IPS-20b (cell line): ENCODE measurements around the gene AP1G2.
"Not testable (repeated sequence)": the region's sequence is repeated elsewhere in the genome, so short reads cannot be mapped to it uniquely, and the experiment has no call there.

Experiments used
- H3K27ac ChIP-seq: one replicate; pipeline ENCODE4 v1.5.1; 2013; ENCODE audit warnings: low read length
- H3K27me3 ChIP-seq: 2 replicates; pipeline ENCODE4 v1.6.1; 2013; ENCODE audit warnings: mild to moderate bottlenecking, low read length, inconsistent platforms; ENCODE audit not compliant: insufficient read depth
- H3K36me3 ChIP-seq: 2 replicates; pipeline ENCODE4 v1.6.1; 2013; ENCODE audit warnings: low read depth, mild to moderate bottlenecking, inconsistent platforms, low read length, moderate library complexity; ENCODE audit not compliant: insufficient read depth
- H3K4me1 ChIP-seq: 2 replicates; pipeline ENCODE4 v1.6.1; 2013; ENCODE audit warnings: mild to moderate bottlenecking, control low read depth, inconsistent platforms, low read length, moderate library complexity; ENCODE audit not compliant: insufficient read depth
- H3K4me3 ChIP-seq: 2 replicates; pipeline ENCODE4 v1.5.1; 2013; ENCODE audit warnings: mild to moderate bottlenecking, low read length, inconsistent platforms
- H3K9ac ChIP-seq: 2 replicates; pipeline ENCODE4 v1.6.1; 2013; ENCODE audit warnings: low read depth, mild to moderate bottlenecking, inconsistent platforms, low read length, moderate library complexity
- H3K9me3 ChIP-seq: 2 replicates; pipeline ENCODE4 v1.6.1; 2013; ENCODE audit warnings: mild to moderate bottlenecking, low read depth, low read length, inconsistent platforms; ENCODE audit not compliant: insufficient read depth

The AP1G2 gene

GRCh38 chr14:23539248-23540140 is 28.1 kb downstream of the AP1G2 start:
- peak overlapping the region; percentile 94; the same call in 1 of the 2 replicates for H3K9ac ChIP-seq
- H3K36me3 ChIP-seq = peaks cover 26% of the 10 kb centered on the region
- H3K27me3 ChIP-seq = no peaks in the 10 kb centered on the region
- H3K4me1 ChIP-seq = peaks cover 25% of the 10 kb centered on the region
- H3K27ac ChIP-seq = peak overlapping the region; percentile 100
- peak overlapping the region; percentile 76 for H3K4me3 ChIP-seq
- H3K9me3 ChIP-seq = no peaks in the 10 kb centered on the region

- Histone ChIP-seq H3K27ac (peak overlapping the region; percentile 100), H3K9ac (peak overlapping the region; percentile 94), H3K36me3 (peaks cover 30% of the 10 kb centered on the region), H3K4me3 (peak overlapping the region; percentile 76), H3K4me1 (peaks cover 21% of the 10 kb centered on the region), H3K9me3 (no peaks in the 10 kb centered on the region), H3K27me3 (no peaks in the 10 kb centered on the region)
These were observed 28.8 kb downstream of the AP1G2 start for GRCh38 chr14:23538785-23539184.

GRCh38 chr14:23538050-23538718 is 29.4 kb downstream of the AP1G2 start:
- H3K27ac ChIP-seq = peak overlapping the region; percentile 100
- H3K9ac ChIP-seq = peak overlapping the region; percentile 94
- peak overlapping the region; percentile 76 for H3K4me3 ChIP-seq
- H3K36me3 ChIP-seq = peaks cover 30% of the 10 kb centered on the region
- peaks cover 17% of the 10 kb centered on the region for H3K4me1 ChIP-seq
- H3K9me3 ChIP-seq = no peaks in the 10 kb centered on the region
- no peaks in the 10 kb centered on the region for H3K27me3 ChIP-seq

- H3K27ac ChIP-seq = peak overlapping the region; percentile 100
- H3K4me3 ChIP-seq = peak overlapping the region; percentile 76
- H3K4me1 ChIP-seq = peaks cover 16% of the 10 kb centered on the region
- no peaks in the 10 kb centered on the region for H3K9me3 ChIP-seq
- H3K27me3 ChIP-seq = no peaks in the 10 kb centered on the region
- H3K36me3 ChIP-seq = peaks cover 30% of the 10 kb centered on the region; the same call in 1 of the 2 replicates
- H3K9ac ChIP-seq = peak overlapping the region; percentile 94
These were observed 30.1 kb downstream of the AP1G2 start for GRCh38 chr14:23537351-23538049.

GRCh38 chr14:23536906-23537305 is 30.7 kb downstream of the AP1G2 start:
- H3K9ac ChIP-seq = peak overlapping the region; percentile 40; the same call in 1 of the 2 replicates

GRCh38 chr14:23536494-23536893 is 31.1 kb downstream of the AP1G2 start:
- peaks cover 16% of the 10 kb centered on the region for H3K4me1 ChIP-seq
- peaks cover 30% of the 10 kb centered on the region; the same call in 1 of the 2 replicates for H3K36me3 ChIP-seq
- H3K4me3 ChIP-seq = peak overlapping the region; percentile 76; the same call in 1 of the 2 replicates
- no peaks in the 10 kb centered on the region for H3K27me3 ChIP-seq
- H3K9me3 ChIP-seq = no peaks in the 10 kb centered on the region
- H3K27ac ChIP-seq = peak overlapping the region; percentile 1
- H3K9ac ChIP-seq = peak overlapping the region; percentile 40; the same call in 1 of the 2 replicates

More at GRCh38 chr14:23536906-23537305, 30.7 kb downstream of the AP1G2 start:
- peak overlapping the region; percentile 76; the same call in 1 of the 2 replicates for H3K4me3 ChIP-seq
- H3K27me3 ChIP-seq, H3K9me3 ChIP-seq: not testable (repeated sequence)
- H3K4me1 ChIP-seq = peaks cover 16% of the 10 kb centered on the region
- H3K27ac ChIP-seq = peak overlapping the region; percentile 1
- H3K36me3 ChIP-seq = peaks cover 30% of the 10 kb centered on the region; the same call in 1 of the 2 replicates

GRCh38 chr14:23535943-23536342 is 31.6 kb downstream of the AP1G2 start:
- no peaks in the 10 kb centered on the region for H3K27me3 ChIP-seq
- peaks cover 16% of the 10 kb centered on the region for H3K4me1 ChIP-seq
- no peak overlapping the region for H3K27ac ChIP-seq
- peaks cover 30% of the 10 kb centered on the region; the same call in 1 of the 2 replicates for H3K36me3 ChIP-seq
- H3K9ac ChIP-seq = no peak overlapping the region; the same call in 1 of the 2 replicates
- H3K4me3 ChIP-seq = no peak overlapping the region
- no peaks in the 10 kb centered on the region for H3K9me3 ChIP-seq

- Histone ChIP-seq H3K4me3 (no peak overlapping the region), H3K9ac (no peak overlapping the region), H3K36me3 (peaks cover 45% of the 10 kb centered on the region; the same call in 1 of the 2 replicates), H3K9me3 (no peaks in the 10 kb centered on the region), H3K27me3 (no peaks in the 10 kb centered on the region), H3K27ac (no peak overlapping the region), H3K4me1 (peaks cover 10% of the 10 kb centered on the region; the same call in 1 of the 2 replicates)
These were observed 33.7 kb downstream of the AP1G2 start for GRCh38 chr14:23533652-23534435.

- Histone ChIP-seq H3K9ac (no peak overlapping the region), H3K27ac (no peak overlapping the region), H3K36me3 (peaks cover 49% of the 10 kb centered on the region; the same call in 1 of the 2 replicates), H3K4me1 (peaks cover 4% of the 10 kb centered on the region; the same call in 1 of the 2 replicates), H3K9me3 (no peaks in the 10 kb centered on the region), H3K4me3 (no peak overlapping the region), H3K27me3 (no peaks in the 10 kb centered on the region)
These were observed 34.9 kb downstream of the AP1G2 start for GRCh38 chr14:23532658-23533057.

GRCh38 chr14:23531391-23531790 is 36.2 kb downstream of the AP1G2 start:
- Histone ChIP-seq H3K27me3 (no peaks in the 10 kb centered on the region), H3K4me3 (no peak overlapping the region), H3K4me1 (peaks cover 4% of the 10 kb centered on the region; the same call in 1 of the 2 replicates), H3K9me3 (no peaks in the 10 kb centered on the region), H3K27ac (no peak overlapping the region), H3K36me3 (peaks cover 61% of the 10 kb centered on the region), H3K9ac (no peak overlapping the region)
